Measurements from ENCODE around the gene AUH. TPM values are rescaled to one million over a fixed set of nuclear protein-coding genes. Genes with fewer than 3 reads are reported as not detected.

AUH gene
- total RNA-seq, 1 experiment from 2014 or later, result 29.0 TPM

DNA sequence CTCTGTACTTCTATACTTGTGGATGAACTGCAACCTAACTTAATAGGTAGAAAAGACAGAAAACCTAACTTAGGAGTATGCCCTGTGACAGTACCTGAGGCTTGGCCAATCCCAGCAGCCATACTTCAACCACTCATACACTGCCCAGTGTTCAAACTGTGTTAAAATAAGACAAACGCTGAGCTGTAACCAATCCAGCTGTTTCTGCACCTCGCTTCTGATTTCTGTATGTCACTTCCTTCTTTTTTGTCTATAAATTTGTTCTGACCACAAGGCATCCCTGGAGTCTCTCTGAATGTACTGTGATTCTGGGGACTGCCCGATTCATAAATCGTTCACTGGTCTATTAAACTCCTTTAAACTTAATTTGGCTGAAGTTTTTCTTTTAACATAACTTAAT lies 41.4 kb downstream of the AUH start:
- no peak overlapping the region for H3K4me2 ChIP-seq (ENCODE audit: low read length)
- intact Hi-C loops (cut with micrococcal nuclease), result loop anchor here (2.0 kb wide), 1 partner anchor 19 kb away; no protein-coding TSS in a partner anchor
- H3K9me2 ChIP-seq (ENCODE audit: insufficient read depth), result no peaks in the 10 kb centered on the region
- ATAC-seq (no peak), DNase-seq (ENCODE audit: low read depth, low spot score) (no peak)
- H3K9me3 ChIP-seq (ENCODE audit: control insufficient read depth in 1 of 2, insufficient read depth in 1 of 2, low read depth in 1 of 2, low read length in 2 of 2), result no peaks in the 10 kb centered on the region
- no TSS peak for BruUV-seq (replicated peaks)
- H3K36me3 ChIP-seq (ENCODE audit: control insufficient read depth in 1 of 2, insufficient read depth in 2 of 2, low read length in 2 of 2), result no peaks in the 10 kb centered on the region
- H4K20me1 ChIP-seq (ENCODE audit: insufficient read depth), result no peaks in the 10 kb centered on the region
- no peaks in the 10 kb centered on the region for H3K27me3 ChIP-seq (ENCODE audit: insufficient read depth, low read length)
- H3K27ac ChIP-seq (ENCODE audit: low read depth, low read length), result no peak overlapping the region
- POLR2A ChIA-PET, result no interaction called here
- TF ChIP-seq, protein P1, sequence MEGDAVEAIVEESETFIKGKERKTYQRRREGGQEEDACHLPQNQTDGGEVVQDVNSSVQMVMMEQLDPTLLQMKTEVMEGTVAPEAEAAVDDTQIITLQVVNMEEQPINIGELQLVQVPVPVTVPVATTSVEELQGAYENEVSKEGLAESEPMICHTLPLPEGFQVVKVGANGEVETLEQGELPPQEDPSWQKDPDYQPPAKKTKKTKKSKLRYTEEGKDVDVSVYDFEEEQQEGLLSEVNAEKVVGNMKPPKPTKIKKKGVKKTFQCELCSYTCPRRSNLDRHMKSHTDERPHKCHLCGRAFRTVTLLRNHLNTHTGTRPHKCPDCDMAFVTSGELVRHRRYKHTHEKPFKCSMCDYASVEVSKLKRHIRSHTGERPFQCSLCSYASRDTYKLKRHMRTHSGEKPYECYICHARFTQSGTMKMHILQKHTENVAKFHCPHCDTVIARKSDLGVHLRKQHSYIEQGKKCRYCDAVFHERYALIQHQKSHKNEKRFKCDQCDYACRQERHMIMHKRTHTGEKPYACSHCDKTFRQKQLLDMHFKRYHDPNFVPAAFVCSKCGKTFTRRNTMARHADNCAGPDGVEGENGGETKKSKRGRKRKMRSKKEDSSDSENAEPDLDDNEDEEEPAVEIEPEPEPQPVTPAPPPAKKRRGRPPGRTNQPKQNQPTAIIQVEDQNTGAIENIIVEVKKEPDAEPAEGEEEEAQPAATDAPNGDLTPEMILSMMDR (IDR thresholded peaks at IDR 0.05 in 2 of 3, conservative IDR thresholded peaks at IDR 0.05 in 1 of 3; ENCODE audit: borderline replicate concordance in 1 of 3, insufficient read depth in 1 of 3, low read depth in 2 of 3, low read length in 2 of 3), result no peak
- TF ChIP-seq EZH2 (IDR thresholded peaks at IDR 0.05), result no peak
- peaks cover 1 to 2% of the 10 kb centered on the region in 2 experiments; a peak in 2 of 4 replicates for H3K4me1 ChIP-seq (ENCODE audit: control insufficient read depth in 1 of 2, insufficient read depth in 2 of 2, low read length in 2 of 2)
- no peak overlapping the region for H3K9ac ChIP-seq (ENCODE audit: low read length)
- CTCF ChIA-PET, result interaction anchor here (0.9 kb wide), 1 partner anchor 12 kb away, joined by 3 read pairs; no protein-coding TSS in a partner anchor
- H2AFZ ChIP-seq (ENCODE audit: low read depth, low read length, poor library complexity, severe bottlenecking), result no peak overlapping the region
- RAD21 ChIA-PET (ENCODE audit: low non-redundant PET in 1 of 2, low total read pairs in 2 of 2, uncharacterized antibody in 2 of 2, unreplicated experiment in 2 of 2), result no interaction called here
- no peaks in the 10 kb centered on the region for H3K79me2 ChIP-seq (ENCODE audit: insufficient read depth, low read length)
- H3K4me3 ChIP-seq (replicated peaks in 1 of 2; ENCODE audit: low read depth in 1 of 2, low read length in 2 of 2), result no peak overlapping the region

DNA sequence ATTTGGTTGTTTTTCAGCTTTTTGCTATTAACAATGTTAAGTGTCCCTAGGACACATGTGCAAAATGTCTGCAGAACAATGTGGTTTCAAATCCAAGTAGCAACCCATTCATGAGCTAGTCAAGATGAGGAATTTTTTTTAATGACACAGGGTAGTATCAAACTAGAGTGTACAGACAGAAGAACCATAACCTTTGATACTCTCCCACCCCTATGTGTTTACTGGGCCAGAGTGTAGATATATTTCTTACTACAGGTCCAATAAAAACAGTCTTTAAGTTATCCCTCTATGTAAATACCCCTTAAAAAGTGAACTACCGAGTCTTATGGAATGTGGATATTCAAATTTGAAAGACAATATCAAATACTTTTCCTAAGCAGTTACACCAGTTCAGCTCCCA lies 45.6 kb downstream of the AUH start:
- no peaks in the 10 kb centered on the region for H3K9me2 ChIP-seq (ENCODE audit: insufficient read depth)
- no peaks in the 10 kb centered on the region; the same call in 1 of the 2 replicates for H3K79me2 ChIP-seq (ENCODE audit: insufficient read depth, low read length)
- no peaks in the 10 kb centered on the region for H3K9me3 ChIP-seq (ENCODE audit: control insufficient read depth in 1 of 2, insufficient read depth in 1 of 2, low read depth in 1 of 2, low read length in 2 of 2)
- ChIA-PET CTCF (no interaction called here), POLR2A (no interaction called here), RAD21 (ENCODE audit: low non-redundant PET in 1 of 2, low total read pairs in 2 of 2, uncharacterized antibody in 2 of 2, unreplicated experiment in 2 of 2) (no interaction called here)
- DNase-seq (ENCODE audit: low read depth, low spot score) (no peak), ATAC-seq (no peak)
- no peak overlapping the region for H3K27ac ChIP-seq (ENCODE audit: low read depth, low read length)
- TF ChIP-seq, protein P2, sequence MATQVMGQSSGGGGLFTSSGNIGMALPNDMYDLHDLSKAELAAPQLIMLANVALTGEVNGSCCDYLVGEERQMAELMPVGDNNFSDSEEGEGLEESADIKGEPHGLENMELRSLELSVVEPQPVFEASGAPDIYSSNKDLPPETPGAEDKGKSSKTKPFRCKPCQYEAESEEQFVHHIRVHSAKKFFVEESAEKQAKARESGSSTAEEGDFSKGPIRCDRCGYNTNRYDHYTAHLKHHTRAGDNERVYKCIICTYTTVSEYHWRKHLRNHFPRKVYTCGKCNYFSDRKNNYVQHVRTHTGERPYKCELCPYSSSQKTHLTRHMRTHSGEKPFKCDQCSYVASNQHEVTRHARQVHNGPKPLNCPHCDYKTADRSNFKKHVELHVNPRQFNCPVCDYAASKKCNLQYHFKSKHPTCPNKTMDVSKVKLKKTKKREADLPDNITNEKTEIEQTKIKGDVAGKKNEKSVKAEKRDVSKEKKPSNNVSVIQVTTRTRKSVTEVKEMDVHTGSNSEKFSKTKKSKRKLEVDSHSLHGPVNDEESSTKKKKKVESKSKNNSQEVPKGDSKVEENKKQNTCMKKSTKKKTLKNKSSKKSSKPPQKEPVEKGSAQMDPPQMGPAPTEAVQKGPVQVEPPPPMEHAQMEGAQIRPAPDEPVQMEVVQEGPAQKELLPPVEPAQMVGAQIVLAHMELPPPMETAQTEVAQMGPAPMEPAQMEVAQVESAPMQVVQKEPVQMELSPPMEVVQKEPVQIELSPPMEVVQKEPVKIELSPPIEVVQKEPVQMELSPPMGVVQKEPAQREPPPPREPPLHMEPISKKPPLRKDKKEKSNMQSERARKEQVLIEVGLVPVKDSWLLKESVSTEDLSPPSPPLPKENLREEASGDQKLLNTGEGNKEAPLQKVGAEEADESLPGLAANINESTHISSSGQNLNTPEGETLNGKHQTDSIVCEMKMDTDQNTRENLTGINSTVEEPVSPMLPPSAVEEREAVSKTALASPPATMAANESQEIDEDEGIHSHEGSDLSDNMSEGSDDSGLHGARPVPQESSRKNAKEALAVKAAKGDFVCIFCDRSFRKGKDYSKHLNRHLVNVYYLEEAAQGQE (IDR thresholded peaks at IDR 0.05; ENCODE audit: low read depth), result no peak
- TF ChIP-seq CBX3 (IDR thresholded peaks at IDR 0.05; ENCODE audit: low read depth) (no peak), EGR1 (IDR thresholded peaks at IDR 0.05; ENCODE audit: low read depth) (no peak), EZH2 (IDR thresholded peaks at IDR 0.05) (no peak), SP1 (IDR thresholded peaks at IDR 0.05; ENCODE audit: low read depth) (no peak), SIN3A (IDR thresholded peaks at IDR 0.05; ENCODE audit: low read depth) (no peak), JUND (IDR thresholded peaks at IDR 0.05) (no peak), CEBPB (IDR thresholded peaks at IDR 0.05; ENCODE audit: low read depth) (no peak)
- TF ChIP-seq, protein P3, sequence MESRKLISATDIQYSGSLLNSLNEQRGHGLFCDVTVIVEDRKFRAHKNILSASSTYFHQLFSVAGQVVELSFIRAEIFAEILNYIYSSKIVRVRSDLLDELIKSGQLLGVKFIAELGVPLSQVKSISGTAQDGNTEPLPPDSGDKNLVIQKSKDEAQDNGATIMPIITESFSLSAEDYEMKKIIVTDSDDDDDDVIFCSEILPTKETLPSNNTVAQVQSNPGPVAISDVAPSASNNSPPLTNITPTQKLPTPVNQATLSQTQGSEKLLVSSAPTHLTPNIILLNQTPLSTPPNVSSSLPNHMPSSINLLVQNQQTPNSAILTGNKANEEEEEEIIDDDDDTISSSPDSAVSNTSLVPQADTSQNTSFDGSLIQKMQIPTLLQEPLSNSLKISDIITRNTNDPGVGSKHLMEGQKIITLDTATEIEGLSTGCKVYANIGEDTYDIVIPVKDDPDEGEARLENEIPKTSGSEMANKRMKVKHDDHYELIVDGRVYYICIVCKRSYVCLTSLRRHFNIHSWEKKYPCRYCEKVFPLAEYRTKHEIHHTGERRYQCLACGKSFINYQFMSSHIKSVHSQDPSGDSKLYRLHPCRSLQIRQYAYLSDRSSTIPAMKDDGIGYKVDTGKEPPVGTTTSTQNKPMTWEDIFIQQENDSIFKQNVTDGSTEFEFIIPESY (IDR thresholded peaks at IDR 0.05; ENCODE audit: extremely low read depth, insufficient replicate concordance, low read length), result no peak
- no peaks in the 10 kb centered on the region for H4K20me1 ChIP-seq (ENCODE audit: insufficient read depth)
- no peaks in the 10 kb centered on the region for H3K36me3 ChIP-seq (ENCODE audit: control insufficient read depth in 1 of 2, insufficient read depth in 2 of 2, low read length in 2 of 2)
- intact Hi-C loops (cut with micrococcal nuclease), result no loop called here
- H3K4me1 ChIP-seq (ENCODE audit: control insufficient read depth in 1 of 2, insufficient read depth in 2 of 2, low read length in 2 of 2), result peaks cover 24 to 38% of the 10 kb centered on the region in 2 experiments
- H3K4me3 ChIP-seq (replicated peaks in 1 of 2; ENCODE audit: low read depth in 1 of 2, low read length in 2 of 2), result no peak overlapping the region
- no peak overlapping the region for H3K4me2 ChIP-seq (ENCODE audit: low read length)
- no peaks in the 10 kb centered on the region for H3K27me3 ChIP-seq (ENCODE audit: insufficient read depth, low read length)
- no peak overlapping the region for H2AFZ ChIP-seq (ENCODE audit: low read depth, low read length, poor library complexity, severe bottlenecking)
- H3K9ac ChIP-seq (ENCODE audit: low read length), result no peak overlapping the region
- BruUV-seq (replicated peaks), result no TSS peak

Data from HCT116 (cell line).